CD4-positive, alpha-beta T cell treated with Interleukin-15 for 1 hour (primary cell): Measurements from ENCODE around the gene NUDT14.
A peak's percentile ranks its signal among the peaks of the same experiment; 100 is the strongest.

ENCODE experiments used
- DNase-seq: peaks from one replicate; pipeline ENCODE4 v3.0.0-alpha.2; 2020

NUDT14 gene

DNA sequence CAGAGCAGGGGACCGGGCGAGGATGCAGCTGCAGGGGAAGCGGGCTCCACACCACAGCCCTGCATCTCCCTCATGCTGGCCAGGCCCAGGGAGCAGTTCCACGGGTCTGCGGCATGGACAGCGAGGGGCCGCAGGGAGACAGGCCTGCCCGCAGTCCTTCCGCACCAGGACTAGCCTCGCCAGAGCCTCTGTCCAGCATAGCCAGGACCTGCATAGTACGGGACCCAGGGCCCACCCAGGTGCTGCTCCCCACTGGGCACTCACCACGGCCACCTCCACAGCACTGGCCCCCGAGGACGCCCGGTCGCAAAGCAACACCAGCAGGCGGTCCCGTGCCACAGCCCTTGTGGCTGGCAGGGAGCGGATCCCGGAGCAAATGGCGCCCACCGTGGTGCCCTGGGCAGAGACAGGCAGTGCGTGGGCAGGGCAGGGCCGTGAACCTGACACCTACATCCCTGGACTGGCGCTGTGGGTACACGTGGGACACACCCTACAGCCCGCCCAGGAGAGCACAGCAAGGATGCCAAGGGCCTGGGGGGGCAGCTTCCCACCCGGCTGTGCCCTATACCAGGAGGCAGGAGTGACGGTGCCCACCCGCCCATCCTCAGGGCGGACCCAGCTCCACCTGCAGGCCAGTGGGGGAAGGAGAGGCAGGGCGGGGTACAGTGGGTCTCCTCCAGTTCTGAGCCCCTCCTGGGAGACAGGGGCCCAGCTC, 36.3 kb downstream of the NUDT14 start:
- peak; percentile 14 for DNase-seq

DNA sequence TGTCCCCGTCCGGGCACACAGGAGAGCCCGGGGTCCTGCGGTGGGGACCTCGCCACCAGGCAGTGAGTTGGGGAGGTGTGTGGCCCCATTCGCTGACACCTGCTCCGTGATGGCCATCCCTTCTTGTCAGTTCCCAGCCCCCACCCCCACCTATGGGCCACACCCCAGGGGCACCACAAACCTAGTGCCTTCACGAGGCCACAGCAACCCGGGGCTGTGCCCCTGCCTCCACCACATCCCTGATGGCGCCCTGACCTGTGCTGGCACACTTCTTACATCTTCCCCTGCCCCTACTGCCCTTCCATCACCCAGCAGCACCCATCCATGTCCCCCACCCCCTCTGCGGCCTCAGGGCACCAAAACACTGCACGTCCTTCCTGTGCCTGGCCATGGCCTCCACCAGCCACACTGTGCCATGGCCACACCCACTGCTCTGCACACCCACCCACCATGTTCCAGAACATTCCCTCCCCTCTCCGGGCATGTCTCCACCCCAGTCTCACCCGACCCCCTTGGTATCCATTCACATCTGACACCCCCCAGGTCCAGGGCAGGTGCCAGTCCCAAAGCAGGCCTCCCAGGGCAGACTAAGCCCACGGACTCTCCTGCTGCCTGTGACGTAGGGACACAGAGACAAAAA, 37.0 kb downstream of the NUDT14 start:
- peak; percentile 13 for DNase-seq

DNA sequence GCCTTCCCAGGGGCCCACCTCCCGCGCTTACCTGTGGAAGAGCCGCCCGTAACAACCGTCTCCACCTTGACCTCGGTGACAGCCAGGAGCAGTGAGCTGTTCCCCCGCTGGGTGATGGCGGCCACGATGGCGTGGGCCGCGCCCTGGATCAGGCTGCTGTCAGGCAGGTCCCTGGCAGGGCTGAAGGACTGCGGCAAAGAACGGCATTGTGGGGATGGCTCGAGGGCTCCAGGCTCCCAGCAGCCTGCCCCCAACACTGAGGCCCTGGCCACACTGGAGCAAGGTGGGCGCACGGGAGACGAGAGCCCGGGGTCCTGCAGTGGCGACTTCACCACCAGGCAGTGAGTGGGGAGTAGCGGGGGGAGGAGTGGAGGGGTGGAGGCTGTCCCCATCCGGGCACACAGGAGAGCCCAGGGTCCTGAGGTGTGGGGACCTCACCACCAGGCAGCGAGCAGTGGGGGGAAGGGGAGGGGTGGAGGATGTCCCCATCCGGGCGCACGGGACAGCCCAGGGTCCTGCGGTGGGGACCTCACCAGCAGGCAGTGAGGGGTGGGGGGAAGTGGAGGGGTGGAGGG, 37.6 kb downstream of the NUDT14 start:
- no peak for DNase-seq

DNA sequence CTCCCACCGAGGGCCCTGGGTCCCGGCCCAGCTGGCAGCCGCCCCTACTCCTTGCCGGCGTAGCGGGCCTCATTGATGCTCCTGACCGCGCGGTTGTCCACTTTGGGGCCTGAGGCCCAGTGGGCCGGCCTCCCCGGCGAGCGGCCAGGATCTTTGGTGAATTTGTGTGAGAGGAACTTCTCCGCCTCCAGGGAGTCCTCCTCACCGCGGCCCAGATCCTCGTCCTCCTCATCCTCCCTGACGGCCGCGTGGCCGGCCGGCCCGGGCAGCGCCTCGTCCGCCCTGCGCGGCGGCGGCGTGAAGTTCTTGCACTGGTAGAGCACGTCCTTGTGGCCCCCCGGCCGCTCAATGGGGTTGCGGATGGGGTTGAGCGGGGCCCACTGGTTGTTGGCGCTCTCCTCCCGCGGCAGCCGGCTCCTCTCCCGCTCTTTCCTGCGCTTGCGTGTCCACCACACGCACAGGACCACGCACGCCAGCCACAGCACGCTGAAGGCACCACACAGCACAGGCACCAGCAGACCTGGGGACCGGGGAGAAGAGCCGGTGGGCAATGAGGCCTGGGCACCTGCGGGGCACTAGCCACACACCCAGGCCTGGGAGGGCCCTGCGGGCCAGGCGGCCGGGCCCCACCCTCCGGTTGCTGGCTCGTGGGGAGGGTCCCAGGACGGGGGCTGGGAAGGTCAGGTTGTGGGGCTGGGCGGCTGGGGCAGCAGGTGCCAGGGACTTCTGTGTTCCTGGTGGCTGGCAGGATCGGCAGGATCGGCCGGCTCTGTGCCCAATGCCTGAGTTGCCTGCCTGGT, 38.3 kb downstream of the NUDT14 start:
- peak; percentile 15 for DNase-seq

DNA sequence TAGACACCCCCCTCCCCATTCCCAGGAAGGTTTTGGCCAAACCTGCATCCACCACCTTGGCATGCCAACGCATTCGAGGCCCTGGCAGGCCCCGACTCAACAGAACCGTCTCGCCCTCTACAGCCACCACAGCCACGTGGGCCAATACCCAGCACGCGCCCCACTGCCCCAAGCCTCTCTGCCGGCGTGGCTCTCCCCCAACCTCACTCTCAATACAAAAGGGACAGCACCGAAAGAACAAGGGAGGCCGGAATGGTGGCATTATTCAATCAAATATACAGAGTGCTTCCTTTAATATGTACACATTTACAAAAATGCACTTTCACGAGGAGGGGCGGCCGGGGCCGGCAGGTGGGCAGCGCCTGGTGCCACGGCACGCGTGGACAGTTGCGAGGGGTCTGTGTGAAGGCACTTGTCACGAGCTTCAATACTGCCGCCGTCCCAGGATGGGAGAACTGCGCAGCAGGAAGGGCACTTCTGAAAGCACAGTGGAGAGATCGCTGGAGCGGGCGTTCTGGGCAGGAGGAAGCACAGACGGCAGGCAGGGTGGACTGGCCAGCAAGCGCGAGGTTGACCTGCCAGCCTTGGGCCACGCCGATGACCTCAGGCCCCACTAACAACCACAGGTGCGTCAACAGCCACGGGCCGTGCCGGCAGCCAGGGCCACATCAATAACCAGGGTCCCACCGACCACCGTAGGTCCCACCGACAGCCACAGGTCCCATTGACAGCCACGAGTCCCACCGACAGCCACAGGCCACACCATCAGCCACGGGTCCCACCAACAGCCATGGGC, 39.4 kb downstream of the NUDT14 start:
- peak; percentile 7 for DNase-seq

DNA sequence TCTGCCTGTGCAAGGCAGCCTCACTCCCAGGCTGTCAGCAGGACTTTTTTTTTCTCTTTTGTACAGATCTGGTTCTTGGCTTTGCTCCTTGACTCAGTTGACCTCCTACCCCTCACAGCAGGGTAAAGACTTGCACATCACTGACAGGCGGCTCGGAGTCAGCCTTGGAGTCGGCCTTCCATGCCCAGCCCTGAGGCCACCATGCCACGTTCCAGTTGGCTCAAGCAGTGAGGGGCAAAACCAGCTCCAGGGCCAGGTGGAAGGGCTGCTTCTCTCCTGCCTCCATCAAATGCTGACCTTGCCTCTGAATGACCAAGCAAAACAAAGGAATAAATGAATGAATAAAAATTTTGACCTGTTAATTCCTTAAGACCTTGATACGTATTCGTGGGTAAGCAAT, 40.1 kb downstream of the NUDT14 start:
- no peak for DNase-seq

DNA sequence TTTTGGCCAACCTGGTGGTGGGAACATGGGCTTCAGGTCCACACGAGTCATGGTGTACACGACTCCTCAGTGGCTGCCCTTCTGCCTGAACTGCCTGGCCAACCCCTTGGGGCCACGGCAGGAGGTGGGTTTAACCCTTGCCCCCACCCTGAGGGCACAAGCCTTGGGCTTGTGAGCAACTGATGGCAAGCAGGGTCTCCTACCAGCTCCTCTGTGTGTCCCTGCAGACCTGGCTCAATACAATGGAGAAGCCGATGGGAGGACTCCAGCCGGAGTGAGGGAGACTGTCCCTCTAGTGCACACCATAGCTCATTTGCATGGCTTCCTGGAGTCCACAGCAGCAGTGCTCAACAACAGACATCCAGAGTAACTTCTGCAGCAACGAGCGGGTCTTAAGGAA, 40.5 kb downstream of the NUDT14 start:
- no peak for DNase-seq

DNA sequence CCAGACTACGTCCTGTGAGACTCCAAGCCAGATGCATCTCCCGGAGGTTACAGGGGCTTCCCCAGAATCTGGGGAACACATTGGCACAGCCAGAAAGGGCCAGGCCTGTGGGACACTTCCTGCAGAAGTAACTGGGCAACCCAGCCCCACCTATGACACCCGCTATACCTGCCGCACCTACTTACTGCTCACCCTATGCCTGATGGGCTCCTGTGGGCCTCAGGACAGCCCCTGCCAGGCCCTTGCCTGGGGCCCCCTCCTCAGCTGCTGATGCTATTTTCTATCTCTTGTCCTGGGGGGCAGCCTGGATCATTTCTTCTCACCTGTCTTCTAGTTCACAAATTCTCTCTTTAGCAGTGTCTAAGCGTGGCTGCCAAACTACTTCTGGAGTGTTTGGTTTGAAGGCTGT, 41.3 kb downstream of the NUDT14 start:
- no peak for DNase-seq

DNA sequence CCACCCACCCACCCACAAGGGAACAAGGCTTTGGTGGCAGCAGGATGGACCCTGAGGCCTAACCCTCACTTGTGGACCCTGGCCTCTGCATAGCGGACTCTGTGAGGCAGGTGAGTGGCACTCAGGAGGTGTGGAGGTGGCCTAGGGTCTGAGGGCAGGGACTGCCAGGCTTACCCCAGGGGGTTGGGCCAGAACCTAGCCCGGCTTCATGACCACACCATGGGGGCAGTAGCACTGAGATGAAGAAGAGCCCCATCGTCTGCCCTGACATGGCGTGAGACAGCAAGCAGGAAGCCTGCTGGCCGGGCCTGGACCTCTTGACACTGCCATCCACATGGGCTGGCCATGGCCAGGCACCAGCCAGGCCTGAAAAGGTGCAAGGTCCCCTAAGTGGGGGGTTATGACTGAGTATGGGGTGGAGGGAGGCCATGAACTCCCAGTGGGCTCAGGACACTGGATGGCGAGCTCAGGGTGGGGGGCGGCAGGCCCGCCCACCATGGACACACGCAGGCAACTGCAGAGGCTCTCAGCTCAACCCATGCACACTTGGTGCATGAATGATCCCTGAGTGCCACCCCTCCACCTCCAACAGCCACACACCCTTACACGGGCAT, 41.8 kb downstream of the NUDT14 start:
- no peak for DNase-seq

DNA sequence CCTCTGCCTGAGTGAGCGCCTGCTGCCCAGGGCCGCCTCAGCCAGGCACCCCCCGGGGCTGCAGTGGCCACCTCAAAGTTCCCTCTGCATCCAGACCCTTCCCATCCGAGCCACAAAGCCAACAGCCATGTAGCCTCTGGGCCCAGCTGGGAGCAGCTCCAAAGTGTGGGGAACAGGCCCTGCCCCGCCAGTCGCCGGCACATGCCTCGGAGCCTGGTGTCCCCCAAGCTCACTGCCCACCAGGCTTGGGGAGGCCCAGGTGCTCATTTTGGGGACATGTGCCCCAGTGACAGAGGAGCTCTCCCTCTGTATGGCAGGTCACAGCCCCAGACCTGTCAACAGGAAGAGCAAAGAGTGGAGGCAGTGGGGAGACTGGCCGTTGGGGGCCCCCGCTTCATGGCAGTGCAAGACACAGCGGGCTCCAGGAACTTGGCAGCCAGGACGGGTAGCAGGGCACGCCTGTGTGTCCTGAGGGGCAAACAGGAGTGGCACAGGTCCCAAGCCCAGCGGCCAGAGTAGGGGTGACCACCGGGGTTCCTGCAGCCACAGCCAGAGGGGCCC, 42.5 kb downstream of the NUDT14 start:
- DNase-seq: no peak

DNA sequence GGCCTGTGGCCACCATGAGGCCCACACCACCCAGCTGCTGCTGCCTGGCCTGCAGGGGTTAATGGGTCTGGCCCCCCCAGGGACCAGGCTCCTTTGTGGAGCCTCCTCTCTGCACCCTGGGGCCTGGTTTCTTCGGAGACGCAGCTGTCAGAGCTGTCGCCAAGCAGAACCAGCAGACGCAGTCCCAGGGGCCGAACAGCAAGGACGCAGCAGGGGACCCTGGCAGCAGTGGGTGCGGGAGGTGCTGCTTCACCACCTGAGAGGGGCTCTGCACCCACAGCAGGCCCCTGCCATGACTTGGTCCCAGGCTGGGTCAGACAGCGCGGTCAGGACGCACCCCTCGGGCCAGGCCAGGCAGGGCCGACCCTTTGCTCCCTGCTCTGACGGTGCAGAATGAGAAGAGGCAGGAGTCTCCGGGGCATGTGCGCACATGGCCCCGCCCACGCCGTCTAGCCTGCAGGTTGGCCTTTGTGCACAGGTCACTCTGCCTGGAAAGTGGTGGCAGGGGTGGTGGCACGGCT, 43.0 kb downstream of the NUDT14 start:
- DNase-seq: no peak

DNA sequence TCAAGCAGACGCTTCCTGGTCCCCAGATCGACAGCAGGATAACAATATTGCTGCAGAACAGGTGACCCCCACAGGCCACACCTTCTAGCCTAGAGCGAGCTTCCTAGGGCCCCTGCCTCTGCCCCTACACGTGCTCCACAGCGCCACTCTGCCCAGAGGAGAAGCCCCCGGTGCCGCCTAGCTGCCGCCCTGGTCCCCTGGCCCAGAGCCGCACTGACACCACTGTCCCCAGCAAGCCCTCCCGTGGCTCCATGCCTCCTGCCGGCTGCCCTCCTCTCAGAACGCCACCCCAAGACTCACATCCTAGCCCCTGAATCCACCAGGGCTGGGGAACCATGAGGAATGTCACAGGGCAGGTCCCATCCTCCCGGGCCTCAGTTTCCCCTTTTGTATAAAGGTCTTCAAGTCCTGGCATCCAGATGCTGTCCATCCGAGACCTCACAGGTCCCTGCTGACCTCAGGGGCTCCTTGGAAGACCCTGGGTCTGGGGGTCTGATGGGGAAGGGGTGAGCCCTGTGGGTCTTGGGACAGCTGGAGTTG, 43.6 kb downstream of the NUDT14 start:
- DNase-seq: no peak

DNA sequence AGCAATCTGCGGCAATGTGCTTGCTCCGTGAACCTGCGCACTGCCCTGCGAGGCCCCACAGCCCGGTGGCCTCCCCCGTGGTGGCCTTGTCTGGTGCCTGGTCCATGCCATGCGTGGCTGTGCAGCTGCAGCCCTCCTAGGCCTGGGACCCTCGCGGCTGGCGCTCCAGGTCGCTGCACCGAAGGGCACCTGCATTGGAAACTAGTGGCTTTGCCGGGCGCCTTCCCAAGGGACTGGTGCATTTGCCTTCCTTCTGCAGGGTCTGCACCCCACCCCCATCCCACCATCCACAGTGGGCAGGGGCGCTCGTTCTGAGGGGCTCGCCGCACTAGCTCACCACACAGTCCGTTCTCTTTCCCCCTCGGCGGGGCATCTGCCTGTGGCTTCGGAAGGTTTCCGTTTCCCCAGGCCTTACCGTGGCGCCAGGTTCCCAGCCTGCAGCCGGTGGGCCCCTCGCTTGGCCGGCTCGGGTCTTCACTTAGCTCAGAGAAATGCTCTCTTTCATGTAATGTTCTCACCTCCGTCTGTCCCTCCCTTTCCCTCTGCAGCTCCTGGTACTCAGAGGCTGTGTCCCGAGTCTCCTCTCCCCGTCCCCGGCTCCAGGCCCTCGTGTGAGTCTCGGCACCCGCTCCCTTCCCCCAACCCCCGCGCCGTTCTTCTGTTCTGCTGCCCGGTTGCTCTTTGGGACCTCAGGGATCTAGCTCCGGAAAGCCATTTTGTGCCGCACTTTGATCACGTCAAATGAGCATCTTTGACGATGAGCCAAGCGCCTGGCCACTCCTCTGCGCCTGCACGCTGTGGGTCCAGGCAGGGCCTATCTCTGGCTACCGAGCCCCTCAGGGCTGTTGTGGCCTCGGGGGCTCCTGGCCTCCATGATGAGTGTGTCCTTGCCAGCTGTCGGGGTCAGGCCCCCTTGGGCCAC, 44.5 kb downstream of the NUDT14 start:
- DNase-seq: no peak

DNA sequence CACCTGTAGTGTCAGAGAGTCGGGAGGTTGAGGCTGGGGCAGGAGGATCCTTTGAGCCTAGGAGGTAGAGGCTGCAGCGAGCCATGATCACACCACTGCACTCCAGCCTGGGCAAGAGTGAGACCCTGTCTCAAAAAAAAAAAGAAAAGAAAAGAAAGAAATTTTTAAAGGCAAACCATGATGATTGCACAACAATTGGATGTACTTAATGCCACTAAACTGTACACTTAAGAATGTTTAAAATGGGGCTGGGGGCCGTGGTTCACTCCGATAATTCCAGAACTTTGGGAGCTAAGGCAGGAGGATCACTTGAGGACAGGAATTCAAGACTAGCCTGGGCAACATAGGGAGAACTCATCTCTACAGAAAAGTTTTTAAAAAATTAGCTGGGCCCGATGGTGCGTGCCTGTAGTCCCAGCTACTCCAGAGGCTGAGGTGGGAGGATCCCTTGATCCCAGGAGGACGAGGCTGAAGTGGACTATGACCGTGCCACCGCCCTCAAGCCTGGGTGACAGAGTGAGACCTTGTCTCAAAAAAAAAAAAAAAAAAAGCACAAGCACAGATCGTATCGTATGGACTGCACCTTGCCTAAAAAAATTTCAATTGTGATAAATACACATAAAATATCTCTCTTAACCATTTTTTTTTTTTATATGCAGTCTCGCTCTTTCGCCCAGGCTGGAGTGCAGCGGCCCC, 45.3 kb downstream of the NUDT14 start:
- DNase-seq: no peak

DNA sequence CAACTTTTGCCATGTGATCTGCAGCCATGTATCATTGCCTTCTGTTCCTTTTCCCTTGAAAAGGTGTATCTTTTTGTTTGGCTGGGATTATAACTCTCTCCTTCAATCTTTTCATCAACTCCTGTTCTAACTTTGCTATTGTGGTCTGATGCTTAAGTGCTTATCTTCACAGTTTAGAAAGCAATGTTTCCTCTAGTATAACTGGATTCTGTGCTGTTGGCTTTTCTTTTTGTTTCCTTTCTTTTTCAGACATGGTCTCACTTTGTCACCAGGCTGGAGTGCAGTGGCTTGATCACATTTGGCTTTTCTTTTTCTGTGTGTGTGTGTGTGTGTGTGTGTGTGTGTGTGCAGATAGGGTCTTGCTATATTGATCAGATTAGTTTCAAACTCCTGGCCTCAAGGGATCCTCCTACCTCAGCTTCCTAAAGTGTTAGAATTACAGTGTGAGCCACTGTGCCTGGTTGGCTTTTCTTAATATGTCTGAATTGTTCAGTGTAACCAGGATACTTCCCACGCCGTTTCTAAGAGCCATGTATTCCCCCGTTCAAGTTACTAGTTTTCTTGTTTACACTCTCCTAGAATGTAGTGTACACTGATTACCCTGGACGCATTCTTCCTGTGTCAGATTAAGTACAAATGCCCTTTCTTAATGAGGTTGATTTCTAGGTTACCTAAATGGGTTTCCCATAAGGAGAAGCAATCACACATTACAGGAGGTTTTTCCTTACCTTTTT, 48.0 kb downstream of the NUDT14 start:
- no peak for DNase-seq

DNA sequence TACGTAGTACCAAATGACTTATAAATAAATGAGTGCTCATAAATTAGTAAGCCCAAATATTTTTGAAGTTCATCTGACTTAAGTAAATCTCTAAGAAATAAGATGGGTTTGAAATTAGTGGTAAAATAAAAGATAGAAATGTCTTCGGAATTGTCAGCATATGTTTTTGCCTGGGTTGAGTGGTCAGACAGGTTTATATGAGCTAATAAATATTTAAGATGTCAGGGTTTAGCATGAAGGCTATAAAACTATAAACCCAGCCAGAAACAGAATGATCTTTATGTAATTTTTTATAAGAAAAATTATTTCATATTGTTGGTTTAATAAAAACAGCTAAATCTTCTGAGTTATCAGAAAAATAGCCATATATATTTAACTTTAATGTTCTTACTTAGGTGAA, 49.9 kb downstream of the NUDT14 start:
- DNase-seq: no peak

DNA sequence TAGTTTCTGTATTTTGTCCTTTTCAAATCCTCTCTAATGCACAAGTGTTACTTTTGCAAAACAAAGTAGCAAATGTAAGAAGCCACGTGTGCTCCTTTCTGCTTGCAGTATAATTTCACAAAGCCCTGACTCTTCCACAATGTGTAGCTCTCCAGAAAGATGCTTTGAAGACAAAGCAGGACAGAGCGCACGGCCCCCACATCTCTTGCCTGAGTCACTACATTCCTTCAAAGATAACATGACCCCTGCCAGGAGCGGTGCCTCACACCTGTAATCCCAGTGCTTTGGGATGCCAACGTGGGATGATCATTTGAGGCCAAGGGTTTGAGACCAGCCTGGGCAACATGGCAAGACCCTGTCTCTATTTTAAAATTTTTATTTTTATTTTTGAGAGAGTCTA, 53.1 kb downstream of the NUDT14 start:
- DNase-seq: no peak

DNA sequence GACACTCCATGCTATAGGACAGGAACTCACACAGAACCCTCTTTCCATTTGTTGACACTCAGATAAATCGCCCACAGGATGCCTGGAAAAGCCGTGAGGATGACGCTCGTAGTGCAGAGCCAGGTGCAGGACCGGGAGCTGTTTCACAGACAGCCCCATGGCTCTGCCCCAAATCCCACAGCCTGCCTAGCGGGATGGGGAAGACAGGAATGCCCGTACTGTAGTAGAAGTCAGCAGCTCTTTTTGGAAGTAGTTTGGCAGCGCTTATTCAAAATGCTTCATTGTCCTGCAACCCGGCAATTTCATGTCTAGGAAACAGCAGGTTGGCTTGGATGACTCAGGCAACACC, 54.2 kb downstream of the NUDT14 start:
- DNase-seq: no peak
